Loucy (cell line): Measurements from ENCODE around the gene SLC35B4.

ENCODE experiments used
- CTCF ChIP-seq: fragments of 200-600 bp; sonication (generic); conservative IDR thresholded peaks from 2 replicates; pipeline ENCODE4 v1.5.1; 2014; ENCODE audit warnings: mild to moderate bottlenecking, antibody characterized with exemption, low read length
- EZH2phosphoT487 ChIP-seq: fragments of 200-600 bp; IDR thresholded peaks from 2 replicates; pipeline ENCODE4 v1.6.1; 2018; ENCODE audit warnings: antibody characterized with exemption, mild to moderate bottlenecking, moderate library complexity, borderline replicate concordance

DNA sequence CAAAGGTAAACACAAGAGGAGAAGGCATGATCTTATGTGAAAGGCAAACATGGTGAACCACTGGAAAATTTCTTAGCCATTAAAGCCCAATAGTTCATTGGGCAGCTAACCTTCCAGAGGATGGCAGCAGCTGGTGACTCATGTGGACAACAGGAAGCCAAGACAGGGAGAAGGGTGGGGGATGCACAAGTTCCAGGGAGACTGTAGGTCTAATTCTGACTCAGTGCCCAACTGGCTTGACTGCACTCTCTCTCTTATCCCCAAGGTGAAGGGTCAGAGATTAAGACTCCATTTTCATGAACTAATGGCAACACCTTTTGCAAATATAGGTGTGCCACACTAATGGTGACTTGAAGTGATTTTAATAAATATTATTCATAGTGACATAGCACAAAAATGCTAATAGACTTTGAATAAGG, 47.9 kb upstream of the SLC35B4 start:
- TF ChIP-seq CTCF (no peak), EZH2phosphoT487 (no peak)
